Kidney (tissue), 14 donors: ENCODE data around the gene WIZ. TPM values are rescaled to one million over a fixed set of nuclear protein-coding genes. Genes with fewer than 3 reads are reported as not detected.
A peak's percentile ranks its signal among the peaks of the same experiment; 100 is the strongest.

ENCODE experiments used
- DNase-seq, 5 donors: peaks; one replicate each; pipeline ENCODE4 v3.0.0-alpha.2; 2013 to 2020
- FAIRE-seq: peaks from 2 replicates; lab custom pipeline; 2012; peaks lifted over from hg19 to GRCh38; lab: Jason Lieb, UNC
- H3K27ac ChIP-seq, 2 donors: one replicate each; pipeline ENCODE4 v1.7.0; 2013; ENCODE audit warnings: low read depth in 2 of 2, low read length in 2 of 2, inconsistent platforms in 1 of 2
- H3K27me3 ChIP-seq: one replicate; pipeline ENCODE4 v1.7.1; 2013; ENCODE audit warnings: low read length, inconsistent platforms; ENCODE audit not compliant: control insufficient read depth, insufficient read depth
- H3K36me3 ChIP-seq, 3 donors: one replicate each; pipeline versions ENCODE4 v1.7.0 to v1.7.1; 2013; ENCODE audit warnings: low read length in 3 of 3, control low read depth in 1 of 3, inconsistent platforms in 1 of 3; ENCODE audit not compliant: insufficient read depth in 3 of 3, control insufficient read depth in 2 of 3
- H3K4me1 ChIP-seq, 3 donors: one replicate each; pipeline versions ENCODE4 v1.7.0 to v1.7.1; 2013; ENCODE audit warnings: low read length in 3 of 3, inconsistent platforms in 1 of 3, low read depth in 1 of 3; ENCODE audit not compliant: control insufficient read depth in 2 of 3, insufficient read depth in 2 of 3
- H3K4me3 ChIP-seq, 3 donors: one replicate each; pipeline versions ENCODE4 v1.7.0 to v1.8.1; 2013; ENCODE audit warnings: low read length in 3 of 3, control low read depth in 1 of 3, inconsistent platforms in 1 of 3
- H3K9ac ChIP-seq, 3 donors: one replicate each; pipeline versions ENCODE4 v1.7.0 to v1.7.1; 2013; ENCODE audit warnings: low read length in 3 of 3, control low read depth in 1 of 3, inconsistent platforms in 1 of 3
- H3K9me3 ChIP-seq, 3 donors: one replicate each; pipeline versions ENCODE4 v1.7.0 to v1.7.1; 2013; ENCODE audit warnings: low read length in 3 of 3, control low read depth in 1 of 3, inconsistent platforms in 1 of 3; ENCODE audit not compliant: control insufficient read depth in 2 of 3, insufficient read depth in 1 of 3
- CTCF ChIP-seq: IDR thresholded peaks from 3 replicates; pipeline ENCODE4 v1.5.1; 2012; ENCODE audit warnings: mild to moderate bottlenecking, moderate library complexity, borderline replicate concordance; ENCODE audit not compliant: insufficient read depth; ENCODE audit errors: extremely low read depth
- intact Hi-C: fragments of 100-400 bp; cut with DNase I; formaldehyde crosslinking; loops from one replicate; pipeline ENCODE4 v1.11.1; 2022
- polyA plus RNA-seq: library from polyadenylated mRNA; stranded (reverse); fragments of 350-450 nt; fragmentation: Illumina TruSeq; extraction: RNeasy Lipid Tissue Mini Kit (QIAGEN cat#74804); gene quantifications from one replicate; pipeline ENCODE4 v1.2.3, GENCODE V29; 2014; ENCODE audit warnings: low read depth, low replicate concordance; ENCODE audit not compliant: insufficient read depth
- total RNA-seq: library from RNA; stranded (reverse); fragmentation: NEBNext Ultra II Directional; extraction: Animal tissue kit (Norgen Biotek cat#: 25700); gene quantifications from one replicate; pipeline ENCODE4 v1.2.1, GENCODE V29; 2021
- donor health status: control.
- donor health status: control.
- donor health status: control.
- donor health status: control.
- donor health status: control.
- donor health status: DM: yes; HTN: yes; CAD: no.
- donor health status: Normal renal cell carcinoma (clear cell type).

Gene WIZ
- total and polyA plus RNA-seq, 2 donors from 2014 or later: 15.4 to 37.1 TPM

GRCh38 chr19:15450528-15450890, 753 bp upstream of the WIZ start:
- H3K27me3 ChIP-seq: no peaks in the 10 kb centered on the region
- H3K9me3 ChIP-seq: no peaks in the 10 kb centered on the region
- DNase-seq (peak in 1 of 5 donors; percentile 44), FAIRE-seq (no peak)
- no peak overlapping the region for H3K9ac ChIP-seq
- H3K36me3 ChIP-seq: no peaks in the 10 kb centered on the region
- peaks cover 0 to 11% (median 0%) of the 10 kb centered on the region in 3 donors for H3K4me1 ChIP-seq
- intact Hi-C loops: no loop called here
- peak overlapping the region; percentile 18 to 28 for H3K27ac ChIP-seq
- no peak overlapping the region for H3K4me3 ChIP-seq
- TF ChIP-seq CTCF: no peak

- Histone ChIP-seq H3K4me3 (peak overlapping the region; percentile 31 to 61 (median 48)), H3K27ac (no peak overlapping the region), H3K4me1 (peaks cover 0 to 11% (median 0%) of the 10 kb centered on the region in 3 donors), H3K27me3 (no peaks in the 10 kb centered on the region), H3K9me3 (no peaks in the 10 kb centered on the region), H3K36me3 (no peaks in the 10 kb centered on the region), H3K9ac (peak overlapping the region in 2 of 3 donors; percentile 32 to 51)
- DNase-seq (peak in 3 of 5 donors; percentile 9 to 87 (median 82)), FAIRE-seq (no peak)
- TF ChIP-seq CTCF: no peak
- intact Hi-C loops: no loop called here
These were observed 757 bp downstream of the WIZ start for GRCh38 chr19:15448778-15449619.

GRCh38 chr19:15448044-15448777, 1.5 kb downstream of the WIZ start:
- no peaks in the 10 kb centered on the region for H3K36me3 ChIP-seq
- H3K4me3 ChIP-seq: peak overlapping the region; percentile 31 to 61 (median 48)
- H3K9ac ChIP-seq: no peak overlapping the region
- no peak overlapping the region for H3K27ac ChIP-seq
- no peaks in the 10 kb centered on the region for H3K9me3 ChIP-seq
- peaks cover 0 to 11% (median 0%) of the 10 kb centered on the region in 3 donors for H3K4me1 ChIP-seq
- TF ChIP-seq CTCF: no peak
- intact Hi-C loops: no loop called here
- FAIRE-seq: no peak
- peak in 2 of 5 donors; percentile 62 to 76 for DNase-seq
- no peaks in the 10 kb centered on the region for H3K27me3 ChIP-seq
